ENCODE data around the gene FBXO42. TPM values are rescaled to one million over a fixed set of nuclear protein-coding genes. Genes with fewer than 3 reads are reported as not detected.
A peak's percentile ranks its signal among the peaks of the same experiment; 100 is the strongest.

Gene FBXO42
- total and polyA plus RNA-seq, 5 donors from 2014 or later = 13.5 to 23.2 (median 21.7) TPM

DNA sequence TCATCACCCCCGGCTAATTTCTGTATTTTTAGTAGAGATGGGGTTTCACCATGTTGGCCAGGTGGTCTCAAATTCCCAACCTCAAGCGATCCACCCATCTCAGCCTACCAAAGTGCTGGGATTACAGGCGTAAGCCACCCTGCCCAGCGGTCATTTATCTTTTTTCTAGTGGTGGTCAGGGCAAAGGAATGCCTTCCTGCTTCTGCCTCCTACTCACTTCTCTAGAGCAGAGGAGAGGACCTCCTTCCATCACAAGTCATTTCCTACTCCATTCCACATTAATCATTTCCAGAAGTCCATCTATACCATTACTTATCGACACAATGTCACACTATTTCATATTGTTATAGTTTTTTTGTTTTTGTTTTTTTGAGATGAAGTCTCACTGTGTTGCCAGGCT is 13.3 kb downstream of the FBXO42 start:
- H3K27ac ChIP-seq (ENCODE audit: insufficient read depth, low read length, poor library complexity, severe bottlenecking) = no peak overlapping the region
- ATAC-seq (ENCODE audit: low read depth in 2 of 2) = no peak
- H3K9me3 Mint-ChIP-seq = no peaks in the 10 kb centered on the region
- H3K4me1 Mint-ChIP-seq = peaks cover 8 to 37% (median 20%) of the 10 kb centered on the region in 4 donors
- H3K9me3 ChIP-seq (ENCODE audit: control insufficient read depth in 2 of 2, low read length in 2 of 2) = no peaks in the 10 kb centered on the region
- no peaks in the 10 kb centered on the region for H3K27me3 Mint-ChIP-seq
- H3K4me1 ChIP-seq (ENCODE audit: control insufficient read depth, insufficient read depth, low read length, poor library complexity, severe bottlenecking) = no peaks in the 10 kb centered on the region
- no peaks in the 10 kb centered on the region for H3K27me3 ChIP-seq (ENCODE audit: control insufficient read depth, insufficient read depth, low read length)
- DNase-seq = no peak
- peaks cover 4% of the 10 kb centered on the region for H3K36me3 ChIP-seq (ENCODE audit: control insufficient read depth, insufficient read depth, low read length)
- peaks cover 7% of the 10 kb centered on the region for H3K36me3 Mint-ChIP-seq
- H3K27ac Mint-ChIP-seq = peak overlapping the region in 2 of 3 donors; percentile 54 to 65
- peak overlapping the region in 1 of 4 donors; percentile 4 for H3K4me3 Mint-ChIP-seq
- H3K4me3 ChIP-seq (ENCODE audit: low read depth, low read length) = no peak overlapping the region

DNA sequence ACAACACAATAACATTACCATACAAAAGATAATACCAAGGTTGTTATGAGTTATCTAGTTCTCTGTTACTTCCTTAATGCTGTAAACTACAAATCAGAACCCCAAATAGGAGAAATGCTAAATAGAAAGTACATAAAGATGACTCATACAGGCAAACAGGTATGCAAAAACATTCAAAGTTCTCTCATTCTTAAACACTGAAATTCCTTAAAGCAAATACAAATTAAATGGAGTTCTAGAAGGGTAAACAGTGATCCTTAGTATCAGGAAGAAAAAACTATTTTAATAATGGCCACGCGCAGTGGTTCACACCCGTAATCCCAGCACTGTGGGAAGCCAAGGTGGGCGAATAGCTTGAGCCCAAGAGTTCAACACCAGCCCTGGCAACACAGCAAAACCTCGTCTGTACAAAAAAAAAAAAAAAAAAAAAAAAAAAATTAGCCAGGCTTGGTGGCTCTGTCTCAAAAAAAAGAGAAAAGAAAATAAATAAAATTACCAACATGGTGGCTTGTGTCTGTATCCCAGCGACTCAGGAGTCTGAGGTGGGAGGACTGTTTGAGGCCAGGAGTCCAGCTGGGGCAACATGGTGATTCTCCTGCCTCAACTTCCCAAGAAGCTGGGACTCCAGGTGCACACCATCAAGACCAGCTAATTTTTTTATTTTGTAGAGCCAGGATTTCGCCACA is 17.5 kb downstream of the FBXO42 start:
- Histone ChIP-seq H3K4me1 (ENCODE audit: control insufficient read depth, insufficient read depth, low read length, poor library complexity, severe bottlenecking) (no peaks in the 10 kb centered on the region), H3K27ac (ENCODE audit: insufficient read depth, low read length, poor library complexity, severe bottlenecking) (no peak overlapping the region), H3K27me3 (ENCODE audit: control insufficient read depth, insufficient read depth, low read length) (no peaks in the 10 kb centered on the region), H3K4me3 (ENCODE audit: low read depth, low read length) (no peak overlapping the region), H3K9me3 (ENCODE audit: control insufficient read depth in 2 of 2, low read length in 2 of 2) (no peaks in the 10 kb centered on the region), H3K36me3 (ENCODE audit: control insufficient read depth, insufficient read depth, low read length) (no peaks in the 10 kb centered on the region)
- Mint-ChIP-seq H3K4me1 (peaks cover 12 to 47% (median 23%) of the 10 kb centered on the region in 4 donors), H3K27me3 (no peaks in the 10 kb centered on the region), H3K4me3 (no peak overlapping the region), H3K36me3 (peaks cover 7% of the 10 kb centered on the region), H3K27ac (peak overlapping the region in 2 of 3 donors; percentile 56 to 63), H3K9me3 (no peaks in the 10 kb centered on the region)
- ATAC-seq (ENCODE audit: low read depth in 2 of 2) (no peak), DNase-seq (no peak)

DNA sequence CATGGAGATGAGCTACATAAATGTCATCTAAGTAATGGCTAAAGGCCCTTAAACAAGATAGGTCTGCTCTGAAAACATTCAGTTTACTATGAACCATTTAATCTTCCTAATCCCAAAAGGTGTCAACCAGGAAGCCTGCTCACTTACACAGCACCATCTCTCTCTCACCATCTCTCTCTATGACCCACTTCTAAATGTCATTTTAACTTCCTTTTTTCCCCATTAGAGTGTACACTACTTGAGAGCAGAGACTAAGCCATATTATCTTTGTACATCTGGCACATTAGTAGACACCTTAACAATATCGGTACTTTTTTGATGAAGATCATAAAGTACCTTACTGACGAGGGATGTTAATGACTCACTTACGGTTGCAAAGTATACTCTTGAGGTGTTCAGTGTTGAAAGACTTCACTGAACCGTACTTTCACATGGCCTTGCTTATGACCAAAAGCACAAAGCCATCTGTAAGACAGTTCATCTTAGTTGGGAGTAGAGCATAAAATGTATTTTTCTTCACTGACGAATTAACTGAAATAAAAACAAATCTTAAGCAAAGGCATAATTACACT is 25.4 kb downstream of the FBXO42 start:
- Mint-ChIP-seq H3K27ac (peak overlapping the region; percentile 9 to 64 (median 11)), H3K27me3 (no peaks in the 10 kb centered on the region)

DNA sequence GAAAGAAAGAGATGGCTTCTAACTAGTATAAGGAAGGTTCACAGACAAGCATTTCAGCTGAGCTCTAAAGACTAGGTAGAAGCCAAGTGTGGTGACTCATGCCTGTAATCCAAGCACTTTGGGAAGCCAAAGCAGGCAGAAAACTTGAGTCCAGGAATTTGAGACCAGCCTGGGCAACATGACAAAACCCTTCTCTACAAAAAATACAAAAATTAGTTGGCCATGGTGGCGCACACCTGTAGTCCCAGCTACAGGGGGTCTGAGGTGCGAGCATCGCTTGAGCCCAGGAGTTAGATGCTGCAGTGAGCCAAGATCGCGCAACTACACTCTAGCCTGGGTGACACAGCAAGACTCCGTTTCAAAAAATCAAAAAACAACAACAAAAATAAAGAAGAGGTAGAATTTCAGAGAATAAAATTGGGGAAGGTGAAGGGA is 27.8 kb downstream of the FBXO42 start:
- H3K9me3 Mint-ChIP-seq = no peaks in the 10 kb centered on the region
- H3K27ac ChIP-seq (ENCODE audit: insufficient read depth, low read length, poor library complexity, severe bottlenecking) = no peak overlapping the region
- no peak overlapping the region for H3K4me3 Mint-ChIP-seq
- peaks cover 8% of the 10 kb centered on the region for H3K36me3 Mint-ChIP-seq
- no peaks in the 10 kb centered on the region for H3K27me3 Mint-ChIP-seq
- no peaks in the 10 kb centered on the region for H3K4me1 ChIP-seq (ENCODE audit: control insufficient read depth, insufficient read depth, low read length, poor library complexity, severe bottlenecking)
- peak overlapping the region in 2 of 3 donors; percentile 26 to 30 for H3K27ac Mint-ChIP-seq
- peaks cover 23 to 44% (median 26%) of the 10 kb centered on the region in 4 donors for H3K4me1 Mint-ChIP-seq
- no peaks in the 10 kb centered on the region for H3K9me3 ChIP-seq (ENCODE audit: control insufficient read depth in 2 of 2, low read length in 2 of 2)
- H3K4me3 ChIP-seq (ENCODE audit: low read depth, low read length) = no peak overlapping the region
- peaks cover 4% of the 10 kb centered on the region for H3K36me3 ChIP-seq (ENCODE audit: control insufficient read depth, insufficient read depth, low read length)
- H3K27me3 ChIP-seq (ENCODE audit: control insufficient read depth, insufficient read depth, low read length) = no peaks in the 10 kb centered on the region
- ATAC-seq (ENCODE audit: low read depth in 2 of 2) = no peak
- DNase-seq = no peak

More for the DNA sequence above, 25.4 kb downstream of the FBXO42 start:
- no peaks in the 10 kb centered on the region for H3K4me1 ChIP-seq (ENCODE audit: control insufficient read depth, insufficient read depth, low read length, poor library complexity, severe bottlenecking)
- H3K4me3 ChIP-seq (ENCODE audit: low read depth, low read length) = peak overlapping the region; percentile 6
- H3K27me3 ChIP-seq (ENCODE audit: control insufficient read depth, insufficient read depth, low read length) = no peaks in the 10 kb centered on the region
- H3K36me3 ChIP-seq (ENCODE audit: control insufficient read depth, insufficient read depth, low read length) = peaks cover 4% of the 10 kb centered on the region
- Mint-ChIP-seq H3K4me1 (peaks cover 17 to 33% (median 22%) of the 10 kb centered on the region in 4 donors), H3K4me3 (peak overlapping the region in 1 of 4 donors; percentile 11), H3K9me3 (no peaks in the 10 kb centered on the region), H3K36me3 (peaks cover 12% of the 10 kb centered on the region)
- ATAC-seq (ENCODE audit: low read depth in 2 of 2) (peak; percentile 31 to 52), DNase-seq (peak in 1 of 3 donors; percentile 9)
- H3K27ac ChIP-seq (ENCODE audit: insufficient read depth, low read length, poor library complexity, severe bottlenecking) = no peak overlapping the region
- H3K9me3 ChIP-seq (ENCODE audit: control insufficient read depth in 2 of 2, low read length in 2 of 2) = no peaks in the 10 kb centered on the region

DNA sequence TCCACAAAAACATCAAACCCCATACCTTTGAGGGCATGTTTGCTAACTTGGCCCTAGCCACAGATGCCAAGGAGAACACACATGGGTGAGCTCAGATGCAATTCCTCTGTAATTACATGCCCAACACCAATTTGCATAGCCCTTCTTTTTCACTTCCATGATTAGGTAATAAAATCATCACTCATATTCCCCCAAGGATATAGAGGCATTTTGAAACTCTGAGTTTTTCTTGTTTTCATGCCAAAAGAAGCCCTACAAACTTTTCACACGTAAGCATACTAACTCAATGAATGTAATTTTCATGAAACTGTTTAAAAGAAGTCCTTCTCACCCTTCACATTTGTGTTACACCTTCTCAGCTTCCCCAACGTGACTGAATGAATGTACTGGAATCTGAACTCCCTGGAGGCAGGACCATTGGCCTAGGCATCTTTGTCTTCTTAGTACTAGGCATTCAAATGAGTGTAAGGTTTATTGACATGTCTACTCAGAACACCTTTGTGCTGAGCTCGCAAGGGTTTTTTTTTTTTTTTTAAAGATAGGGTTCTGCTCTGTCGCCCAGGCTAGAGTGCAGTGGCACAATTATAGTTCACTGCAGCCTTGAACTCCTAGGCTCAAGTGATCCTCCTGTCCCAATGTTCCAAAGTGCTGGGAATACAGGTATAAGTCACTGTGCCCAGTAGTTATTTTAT is 31.0 kb downstream of the FBXO42 start:
- Mint-ChIP-seq H3K27ac (peak overlapping the region; percentile 5 to 51 (median 41)), H3K9me3 (peaks cover 0 to 1% (median 0%) of the 10 kb centered on the region in 7 donors), H3K27me3 (no peaks in the 10 kb centered on the region), H3K4me1 (peaks cover 16 to 38% (median 24%) of the 10 kb centered on the region in 4 donors), H3K4me3 (no peak overlapping the region), H3K36me3 (peaks cover 4% of the 10 kb centered on the region)
- Histone ChIP-seq H3K4me3 (ENCODE audit: low read depth, low read length) (no peak overlapping the region), H3K9me3 (ENCODE audit: control insufficient read depth in 2 of 2, low read length in 2 of 2) (no peaks in the 10 kb centered on the region), H3K36me3 (ENCODE audit: control insufficient read depth, insufficient read depth, low read length) (peaks cover 3% of the 10 kb centered on the region), H3K27ac (ENCODE audit: insufficient read depth, low read length, poor library complexity, severe bottlenecking) (no peak overlapping the region), H3K27me3 (ENCODE audit: control insufficient read depth, insufficient read depth, low read length) (no peaks in the 10 kb centered on the region), H3K4me1 (ENCODE audit: control insufficient read depth, insufficient read depth, low read length, poor library complexity, severe bottlenecking) (no peaks in the 10 kb centered on the region)
- ATAC-seq (ENCODE audit: low read depth in 2 of 2) = no peak
- DNase-seq = no peak

DNA sequence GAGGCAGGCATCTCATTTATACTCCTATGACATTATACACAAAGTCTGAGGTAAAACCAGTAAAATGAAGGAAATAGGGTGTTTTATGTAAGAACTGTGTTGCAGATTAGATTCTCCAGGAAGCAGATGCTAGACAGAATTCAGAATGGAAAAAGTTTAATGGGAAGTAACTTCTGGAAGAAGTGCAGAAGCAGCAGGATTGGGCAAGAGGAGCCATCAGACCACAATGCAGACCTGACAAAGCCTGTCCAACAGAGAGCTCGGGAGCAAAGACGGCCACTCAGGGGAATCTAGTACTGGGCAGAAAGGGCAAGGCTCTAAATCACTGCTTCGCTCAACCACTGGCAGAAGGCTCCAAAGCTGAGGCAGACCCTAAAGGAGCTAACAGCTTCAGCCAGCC is 33.7 kb downstream of the FBXO42 start:
- no peak overlapping the region for H3K27ac ChIP-seq (ENCODE audit: insufficient read depth, low read length, poor library complexity, severe bottlenecking)
- H3K9me3 ChIP-seq (ENCODE audit: control insufficient read depth in 2 of 2, low read length in 2 of 2) = no peaks in the 10 kb centered on the region
- H3K27me3 ChIP-seq (ENCODE audit: control insufficient read depth, insufficient read depth, low read length) = no peaks in the 10 kb centered on the region
- peaks cover 0 to 1% (median 0%) of the 10 kb centered on the region in 7 donors for H3K9me3 Mint-ChIP-seq
- H3K27me3 Mint-ChIP-seq = no peaks in the 10 kb centered on the region
- H3K4me1 Mint-ChIP-seq = peaks cover 12 to 29% (median 23%) of the 10 kb centered on the region in 4 donors
- no peak overlapping the region for H3K4me3 Mint-ChIP-seq
- ATAC-seq (ENCODE audit: low read depth in 2 of 2) (no peak), DNase-seq (no peak)
- no peak overlapping the region for H3K4me3 ChIP-seq (ENCODE audit: low read depth, low read length)
- H3K27ac Mint-ChIP-seq = no peak overlapping the region
- H3K4me1 ChIP-seq (ENCODE audit: control insufficient read depth, insufficient read depth, low read length, poor library complexity, severe bottlenecking) = no peaks in the 10 kb centered on the region
- peaks cover 20% of the 10 kb centered on the region for H3K36me3 ChIP-seq (ENCODE audit: control insufficient read depth, insufficient read depth, low read length)
- H3K36me3 Mint-ChIP-seq = peaks cover 8% of the 10 kb centered on the region

DNA sequence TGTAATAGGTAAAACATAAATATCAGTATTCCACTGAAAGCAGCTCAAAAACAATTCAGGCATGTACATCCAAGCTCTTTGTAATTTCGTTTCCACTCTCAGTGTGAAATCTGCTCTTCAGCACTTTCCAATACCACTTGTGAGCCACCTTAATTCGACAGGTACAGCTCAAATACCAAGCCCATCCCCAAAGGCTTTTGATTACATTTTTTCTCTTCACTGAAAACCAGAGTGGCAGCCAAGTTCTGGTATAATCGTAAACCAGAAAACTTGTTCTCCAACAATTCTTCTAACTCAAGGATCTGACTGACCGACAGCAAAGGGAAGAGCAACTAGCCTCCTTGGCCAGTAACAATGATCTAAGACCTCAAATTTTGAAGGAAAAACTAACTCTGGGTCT is 36.8 kb downstream of the FBXO42 start:
- peaks cover 0 to 1% (median 0%) of the 10 kb centered on the region in 7 donors for H3K9me3 Mint-ChIP-seq
- Histone ChIP-seq H3K36me3 (ENCODE audit: control insufficient read depth, insufficient read depth, low read length) (peaks cover 41% of the 10 kb centered on the region), H3K4me1 (ENCODE audit: control insufficient read depth, insufficient read depth, low read length, poor library complexity, severe bottlenecking) (no peaks in the 10 kb centered on the region), H3K27ac (ENCODE audit: insufficient read depth, low read length, poor library complexity, severe bottlenecking) (no peak overlapping the region), H3K4me3 (ENCODE audit: low read depth, low read length) (no peak overlapping the region), H3K9me3 (ENCODE audit: control insufficient read depth in 2 of 2, low read length in 2 of 2) (no peaks in the 10 kb centered on the region), H3K27me3 (ENCODE audit: control insufficient read depth, insufficient read depth, low read length) (no peaks in the 10 kb centered on the region)
- no peaks in the 10 kb centered on the region for H3K27me3 Mint-ChIP-seq
- H3K27ac Mint-ChIP-seq = peak overlapping the region in 1 of 3 donors; percentile 52
- peaks cover 17% of the 10 kb centered on the region for H3K36me3 Mint-ChIP-seq
- no peak overlapping the region for H3K4me3 Mint-ChIP-seq
- peaks cover 5 to 17% (median 14%) of the 10 kb centered on the region in 4 donors for H3K4me1 Mint-ChIP-seq
- no peak for DNase-seq
- no peak for ATAC-seq (ENCODE audit: low read depth in 2 of 2)

Measured in CD4-positive, CD25-positive, alpha-beta regulatory T cell (primary cell).